Vagina (tissue), 2 donors: ENCODE data around the gene BCAS3. TPM values are rescaled to one million over a fixed set of nuclear protein-coding genes. Genes with fewer than 3 reads are reported as not detected.
"Not testable (repeated sequence)": the region's sequence is repeated elsewhere in the genome, so short reads cannot be mapped to it uniquely, and the experiment has no call there.

Experiments
- DNase-seq, 2 donors: peaks; one replicate each; pipeline ENCODE4 v3.0.0-alpha.2; 2017; ENCODE audit errors: extremely low spot score in 2 of 2
- H3K27ac ChIP-seq: fragments of 200-600 bp; sonication (generic); one replicate; pipeline ENCODE4 v1.5.1; 2019
- H3K27me3 ChIP-seq: fragments of 200-600 bp; sonication (generic); one replicate; pipeline ENCODE4 v1.5.1; 2019
- H3K36me3 ChIP-seq, 2 donors: fragments of 200-600 bp; sonication (generic); one replicate each; pipeline ENCODE4 v1.5.1; 2017 to 2019
- H3K4me1 ChIP-seq: fragments of 200-600 bp; sonication (generic); one replicate; pipeline ENCODE4 v1.5.1; 2019
- H3K4me3 ChIP-seq, 2 donors: fragments of 200-600 bp; sonication (generic); 1 replicate in 1 of 2; 2 replicates in 1 of 2; pipeline ENCODE4 v1.5.1; 2016 to 2019
- H3K9me3 ChIP-seq: fragments of 200-600 bp; sonication (generic); one replicate; pipeline ENCODE4 v1.5.1; 2019
- POLR2A ChIP-seq, 2 donors: fragments of 450-650 bp; IDR thresholded peaks; one replicate each; pipeline ENCODE4 v1.6.1; 2017; ENCODE audit warnings: antibody characterized with exemption in 2 of 2, mild to moderate bottlenecking in 2 of 2, moderate library complexity in 2 of 2
- POLR2AphosphoS5 ChIP-seq, 2 donors: sonication (generic); formaldehyde crosslinking; IDR thresholded peaks; one replicate each; pipeline ENCODE4 v1.9.0; 2017; ENCODE audit warnings: antibody characterized with exemption in 2 of 2, mild to moderate bottlenecking in 2 of 2, low read depth in 1 of 2; ENCODE audit not compliant: insufficient read depth in 1 of 2
- intact Hi-C: fragments of 100-400 bp; cut with DNase I; formaldehyde crosslinking; loops from one replicate; pipeline ENCODE4 v1.15.1; 2023
- total RNA-seq: library from RNA; depleted of rRNA; stranded (reverse); fragments of >200 nt; gene quantifications from one replicate; pipeline ENCODE4 v1.2.3, GENCODE V29; 2016
- TF ChIP-seq, protein P1 (sequence below), 3 experiments: fragments of 450-650 bp in 2 of 3; fragments of 200-600 bp in 1 of 3; sonication (generic) in 1 of 3; IDR thresholded peaks; one replicate each; pipeline ENCODE4 v1.5.1; 2017 to 2019; ENCODE audit warnings: antibody characterized with exemption in 3 of 3, mild to moderate bottlenecking in 2 of 3, moderate library complexity in 2 of 3

Gene BCAS3
- total RNA-seq, 1 donor from 2014 or later, result 33.1 TPM

GRCh38 chr17:60803059-60803458 lies 125.4 kb downstream of the BCAS3 start:
- H3K27me3 ChIP-seq, result no peaks in the 10 kb centered on the region
- intact Hi-C loops, result no loop called here
- H3K36me3 ChIP-seq, result no peaks in the 10 kb centered on the region
- DNase-seq, result no peak
- H3K27ac ChIP-seq, result no peak overlapping the region
- TF ChIP-seq POLR2A (IDR thresholded peaks at IDR 0.05) (no peak), POLR2AphosphoS5 (IDR thresholded peaks at IDR 0.05; ENCODE audit: insufficient read depth in 1 of 2, low read depth in 1 of 2) (no peak)
- TF ChIP-seq, protein P1, sequence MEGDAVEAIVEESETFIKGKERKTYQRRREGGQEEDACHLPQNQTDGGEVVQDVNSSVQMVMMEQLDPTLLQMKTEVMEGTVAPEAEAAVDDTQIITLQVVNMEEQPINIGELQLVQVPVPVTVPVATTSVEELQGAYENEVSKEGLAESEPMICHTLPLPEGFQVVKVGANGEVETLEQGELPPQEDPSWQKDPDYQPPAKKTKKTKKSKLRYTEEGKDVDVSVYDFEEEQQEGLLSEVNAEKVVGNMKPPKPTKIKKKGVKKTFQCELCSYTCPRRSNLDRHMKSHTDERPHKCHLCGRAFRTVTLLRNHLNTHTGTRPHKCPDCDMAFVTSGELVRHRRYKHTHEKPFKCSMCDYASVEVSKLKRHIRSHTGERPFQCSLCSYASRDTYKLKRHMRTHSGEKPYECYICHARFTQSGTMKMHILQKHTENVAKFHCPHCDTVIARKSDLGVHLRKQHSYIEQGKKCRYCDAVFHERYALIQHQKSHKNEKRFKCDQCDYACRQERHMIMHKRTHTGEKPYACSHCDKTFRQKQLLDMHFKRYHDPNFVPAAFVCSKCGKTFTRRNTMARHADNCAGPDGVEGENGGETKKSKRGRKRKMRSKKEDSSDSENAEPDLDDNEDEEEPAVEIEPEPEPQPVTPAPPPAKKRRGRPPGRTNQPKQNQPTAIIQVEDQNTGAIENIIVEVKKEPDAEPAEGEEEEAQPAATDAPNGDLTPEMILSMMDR (IDR thresholded peaks at IDR 0.05), result no peak
- no peak overlapping the region for H3K4me3 ChIP-seq
- no peaks in the 10 kb centered on the region for H3K4me1 ChIP-seq
- H3K9me3 ChIP-seq, result no peaks in the 10 kb centered on the region

GRCh38 chr17:60804831-60805230 lies 127.2 kb downstream of the BCAS3 start:
- H3K4me3 ChIP-seq, result no peak overlapping the region
- intact Hi-C loops, result no loop called here
- H3K4me1 ChIP-seq, result no peaks in the 10 kb centered on the region
- H3K36me3 ChIP-seq, result no peaks in the 10 kb centered on the region
- no peaks in the 10 kb centered on the region for H3K27me3 ChIP-seq
- no peak overlapping the region for H3K27ac ChIP-seq
- no peaks in the 10 kb centered on the region for H3K9me3 ChIP-seq
- DNase-seq, result no peak
- TF ChIP-seq, protein P1 (IDR thresholded peaks at IDR 0.05), result no peak
- TF ChIP-seq POLR2AphosphoS5 (IDR thresholded peaks at IDR 0.05; ENCODE audit: insufficient read depth in 1 of 2, low read depth in 1 of 2) (no peak), POLR2A (IDR thresholded peaks at IDR 0.05) (no peak)

DNA sequence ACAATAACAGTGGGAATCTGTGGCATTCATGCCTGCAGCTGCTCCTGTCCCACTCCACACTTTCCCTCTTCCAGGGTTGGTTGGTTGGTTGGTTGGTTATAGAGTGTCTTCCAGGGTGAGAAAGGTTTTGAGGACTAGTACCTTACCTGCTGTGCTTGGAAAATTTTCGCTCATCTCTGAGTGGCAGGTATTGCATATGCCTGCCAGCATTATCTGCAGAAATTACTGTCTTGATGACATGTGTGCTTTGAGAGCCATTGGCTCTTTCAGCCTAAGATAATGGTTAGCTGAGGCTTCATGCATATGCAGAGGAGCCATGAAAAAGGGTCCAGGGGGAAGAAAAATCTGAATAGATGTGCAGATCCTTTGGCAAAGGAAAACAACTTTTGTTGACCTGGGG lies 131.8 kb downstream of the BCAS3 start:
- DNase-seq, result no peak
- no peak overlapping the region for H3K27ac ChIP-seq
- H3K27me3 ChIP-seq, result no peaks in the 10 kb centered on the region
- no peaks in the 10 kb centered on the region for H3K4me1 ChIP-seq
- intact Hi-C loops, result no loop called here
- no peaks in the 10 kb centered on the region for H3K36me3 ChIP-seq
- TF ChIP-seq, protein P1 (IDR thresholded peaks at IDR 0.05), result no peak
- no peak for TF ChIP-seq POLR2AphosphoS5 (IDR thresholded peaks at IDR 0.05; ENCODE audit: insufficient read depth in 1 of 2, low read depth in 1 of 2)
- no peak for TF ChIP-seq POLR2A (IDR thresholded peaks at IDR 0.05)
- H3K4me3 ChIP-seq, result no peak overlapping the region
- peaks cover 7% of the 10 kb centered on the region for H3K9me3 ChIP-seq

- DNase-seq, H3K27ac ChIP-seq, H3K27me3 ChIP-seq, H3K36me3 ChIP-seq, H3K4me3 ChIP-seq, H3K4me1 ChIP-seq, intact Hi-C loops, H3K9me3 ChIP-seq: not testable (repeated sequence)
Observed at GRCh38 chr17:60814941-60815340, 137.3 kb downstream of the BCAS3 start.

DNA sequence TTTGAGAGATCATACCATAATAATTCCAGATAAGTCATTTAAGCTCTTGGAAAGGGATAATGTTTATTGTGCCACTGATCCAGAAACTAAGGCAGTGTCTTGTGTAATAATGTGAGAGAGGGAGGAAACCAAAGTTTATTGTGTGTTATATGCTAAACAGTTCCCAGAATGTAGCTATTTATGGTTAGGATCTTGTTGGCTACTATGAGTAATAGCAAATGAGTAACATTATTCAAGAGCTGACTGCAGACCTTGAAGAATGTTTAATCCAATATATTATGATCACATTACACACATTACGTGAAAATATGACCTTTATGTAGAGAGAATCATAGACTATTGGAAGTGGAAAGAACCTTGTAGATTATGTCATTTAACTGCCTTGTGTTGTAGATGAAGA lies 139.5 kb downstream of the BCAS3 start:
- H3K4me1 ChIP-seq, result no peaks in the 10 kb centered on the region
- TF ChIP-seq POLR2AphosphoS5 (IDR thresholded peaks at IDR 0.05; ENCODE audit: insufficient read depth in 1 of 2, low read depth in 1 of 2) (peak in 1 of 2 donors; percentile 31), POLR2A (IDR thresholded peaks at IDR 0.05) (no peak)
- TF ChIP-seq, protein P1 (IDR thresholded peaks at IDR 0.05), result no peak
- H3K27ac ChIP-seq, result no peak overlapping the region
- peaks cover 7% of the 10 kb centered on the region for H3K9me3 ChIP-seq
- intact Hi-C loops, result no loop called here
- no peaks in the 10 kb centered on the region for H3K36me3 ChIP-seq
- H3K27me3 ChIP-seq, result no peaks in the 10 kb centered on the region
- no peak for DNase-seq
- no peak overlapping the region for H3K4me3 ChIP-seq
